GM21528 (cell line): ENCODE results near the gene PLCH2.

Experiments
- ATAC-seq: cut with Tn5 transposase; IDR thresholded peaks from one replicate; pipeline ENCODE4 v1.9.1; 2021; ENCODE audit warnings: mild to moderate bottlenecking, moderate library complexity; ENCODE audit not compliant: unreplicated experiment, low FRiP score

PLCH2 gene

GRCh38 chr1:2554621-2555387 is 78.7 kb downstream of the PLCH2 start:
- ATAC-seq: no peak
